GM19035 (cell line): ENCODE measurements around the gene SNX9.
A peak's percentile ranks its signal among the peaks of the same experiment; 100 is the strongest.
"Not testable (repeated sequence)": the region's sequence is repeated elsewhere in the genome, so short reads cannot be mapped to it uniquely, and the experiment has no call there.

Experiments used
- ATAC-seq: cut with Tn5 transposase; IDR thresholded peaks from one replicate; pipeline ENCODE4 v1.9.1; 2021; ENCODE audit not compliant: unreplicated experiment

SNX9 gene

DNA sequence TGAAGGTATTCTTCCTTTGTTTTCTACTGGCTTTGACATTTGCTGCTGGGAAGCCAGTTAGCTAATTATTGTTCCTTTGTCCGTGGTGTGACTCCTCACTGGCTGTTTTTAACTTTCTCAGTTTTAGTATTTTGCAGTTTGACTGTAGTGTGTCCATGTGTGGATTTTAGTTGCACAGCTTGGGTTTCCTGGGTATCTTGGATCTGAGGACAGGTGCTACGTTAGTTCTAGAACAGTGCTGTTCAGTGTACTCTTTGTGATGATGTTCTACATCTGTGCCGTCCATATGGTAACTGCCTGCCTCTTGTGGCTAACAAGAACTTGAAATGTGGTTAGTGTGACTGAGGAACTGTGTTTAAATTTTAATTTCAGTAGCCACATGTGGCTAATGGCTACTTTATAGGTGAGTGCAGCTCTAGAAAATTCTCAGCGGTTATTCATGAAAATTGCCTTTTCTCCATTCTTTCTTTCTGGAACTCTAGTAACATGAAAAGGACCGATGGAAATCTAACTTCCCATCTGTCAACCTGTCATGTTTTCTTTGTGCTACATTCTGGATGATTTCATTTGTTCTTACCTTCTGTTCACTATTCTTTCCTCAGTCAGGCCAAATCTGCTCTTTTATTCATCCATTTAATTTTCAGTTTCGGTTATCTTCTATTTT lies 7.4 kb downstream of the SNX9 start:
- ATAC-seq, result peak; percentile 90

DNA sequence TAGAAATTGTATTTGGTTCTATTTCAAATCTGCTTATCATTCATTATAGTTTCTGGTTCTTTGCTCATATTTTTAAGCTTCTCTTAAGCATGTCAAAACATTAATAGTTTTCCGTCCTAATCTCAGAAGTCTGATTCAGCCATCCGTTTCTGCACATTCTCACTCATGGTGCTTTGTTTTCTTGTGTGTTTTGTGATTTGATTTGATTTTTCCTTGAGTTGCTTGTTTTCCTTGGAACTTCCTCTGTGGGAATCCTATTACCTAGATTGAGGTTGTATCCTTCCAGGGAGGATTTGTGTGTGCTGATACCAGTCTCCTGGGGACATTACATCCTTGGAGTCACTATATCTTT lies 7.9 kb downstream of the SNX9 start:
- ATAC-seq, result no peak

DNA sequence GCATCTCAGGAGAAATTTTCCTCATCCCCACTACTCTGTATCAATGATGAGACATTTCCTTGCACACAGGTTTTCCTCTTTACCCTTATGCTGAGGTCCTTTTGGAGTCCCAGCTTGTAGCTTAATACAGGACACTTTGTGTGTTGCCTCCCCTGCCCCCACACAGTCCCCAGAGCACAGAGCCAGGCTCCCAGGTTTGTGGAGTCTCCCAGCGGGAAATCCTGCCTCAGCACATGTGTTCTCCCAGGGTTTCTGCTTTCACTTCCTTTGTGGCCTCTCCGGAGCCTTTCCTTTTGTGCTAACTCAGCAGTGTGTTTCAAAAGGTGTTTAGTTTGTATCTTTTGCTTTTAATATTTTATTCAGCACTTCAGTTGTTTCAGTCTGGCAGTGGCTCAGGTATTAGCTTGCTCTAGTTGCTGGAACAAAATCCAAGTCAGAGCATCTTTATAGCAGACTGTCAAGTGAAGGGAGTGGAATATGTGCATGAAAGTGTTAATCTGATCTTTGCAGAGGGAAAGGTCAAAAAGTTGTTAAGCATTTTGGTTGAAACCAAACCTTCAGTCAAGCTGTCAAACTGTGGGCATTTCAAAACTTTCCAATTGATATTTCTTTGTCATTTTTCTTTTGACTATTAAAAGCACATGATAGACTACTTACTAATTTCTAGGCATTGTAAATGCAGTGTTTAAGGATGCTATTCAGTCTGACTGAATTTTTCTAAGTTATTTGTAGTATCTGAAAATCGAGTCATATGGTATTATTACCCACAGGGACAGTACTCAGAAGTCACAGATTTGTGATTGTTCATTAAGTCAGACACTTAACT lies 8.6 kb downstream of the SNX9 start:
- no peak for ATAC-seq

DNA sequence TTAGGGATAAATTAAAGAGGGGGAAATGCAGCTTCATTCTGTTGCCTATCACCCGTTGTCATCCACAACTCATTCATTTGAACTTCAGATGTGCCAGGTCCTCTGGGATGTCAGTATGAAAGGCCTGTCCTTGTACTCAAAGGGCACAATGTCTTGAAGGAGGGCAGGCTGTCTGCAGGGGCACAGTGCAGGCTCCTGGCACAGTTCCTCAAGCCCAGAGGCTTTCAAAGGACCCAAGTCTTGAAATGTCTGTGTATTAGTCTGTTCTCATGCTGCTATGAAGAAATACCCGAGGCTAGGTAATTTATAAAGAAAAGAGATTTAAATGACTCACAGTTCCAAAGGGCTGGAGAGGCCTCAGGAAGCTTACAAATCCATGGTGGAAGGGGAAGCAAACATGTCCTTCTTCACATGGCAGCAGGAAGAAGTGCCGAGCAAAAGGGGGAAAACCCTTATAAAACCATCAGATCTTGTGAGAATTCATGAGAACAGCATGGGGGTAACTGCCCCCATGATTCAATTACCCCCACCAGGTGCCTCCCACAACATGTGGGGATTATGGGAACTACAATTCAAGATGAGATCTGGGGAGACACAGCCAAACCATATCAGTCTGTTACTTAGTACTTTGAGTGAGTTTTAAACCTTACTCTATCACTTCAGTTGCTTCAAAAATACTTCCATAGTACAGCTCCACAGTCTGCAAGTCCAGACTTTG lies 9.4 kb downstream of the SNX9 start:
- no peak for ATAC-seq

DNA sequence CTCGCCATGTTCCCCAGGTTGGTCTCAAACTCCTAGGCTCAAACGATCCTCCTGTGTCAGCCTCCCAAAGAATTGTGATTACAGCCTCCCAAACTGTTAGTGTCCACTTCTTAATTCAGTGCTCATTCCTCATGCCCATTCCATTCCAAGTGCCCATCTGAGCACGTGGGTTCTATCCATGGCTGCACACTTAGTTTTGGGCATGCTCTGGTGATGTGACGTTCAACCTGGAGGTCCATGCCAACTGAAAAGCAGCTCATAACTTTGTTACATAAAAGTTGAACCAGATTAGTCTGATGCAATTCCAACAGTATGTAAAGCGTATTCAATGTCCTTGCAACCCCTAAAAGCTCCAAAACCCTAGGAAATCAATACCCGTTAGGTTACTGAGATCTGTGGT lies 11.5 kb downstream of the SNX9 start:
- no peak for ATAC-seq

DNA sequence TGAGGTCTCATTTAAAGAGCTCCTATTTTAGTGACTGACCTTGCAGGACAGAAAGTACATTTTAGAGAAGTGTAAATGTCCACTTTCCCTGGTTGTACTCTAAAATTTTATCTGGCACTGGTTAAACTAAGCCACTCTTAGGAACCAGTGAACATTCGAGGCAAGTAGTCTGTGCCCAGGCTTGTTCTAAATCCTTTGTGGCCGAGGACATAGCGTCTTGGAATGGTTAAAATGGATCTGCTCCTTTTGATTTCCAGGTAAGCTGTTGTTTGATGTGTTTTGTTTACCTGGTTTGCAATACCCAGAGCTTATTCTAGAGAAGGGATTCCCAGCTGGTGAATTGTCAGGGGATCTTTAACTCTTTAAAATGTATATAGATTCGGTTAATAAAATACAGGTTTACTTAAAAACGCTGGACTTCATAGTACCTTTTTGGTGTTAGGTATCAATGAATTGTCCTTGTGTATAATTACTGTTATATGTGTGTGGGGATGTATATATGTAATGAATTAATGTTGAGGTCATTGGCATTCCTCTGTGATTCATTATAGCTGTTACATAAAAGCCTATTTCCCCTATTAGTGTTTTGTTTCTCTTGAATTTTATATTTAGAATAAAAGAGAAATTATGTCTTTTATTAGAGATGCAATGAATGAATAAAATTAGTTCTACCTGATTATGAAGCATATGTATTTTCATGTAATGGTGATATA lies 15.8 kb downstream of the SNX9 start:
- ATAC-seq, result no peak

DNA sequence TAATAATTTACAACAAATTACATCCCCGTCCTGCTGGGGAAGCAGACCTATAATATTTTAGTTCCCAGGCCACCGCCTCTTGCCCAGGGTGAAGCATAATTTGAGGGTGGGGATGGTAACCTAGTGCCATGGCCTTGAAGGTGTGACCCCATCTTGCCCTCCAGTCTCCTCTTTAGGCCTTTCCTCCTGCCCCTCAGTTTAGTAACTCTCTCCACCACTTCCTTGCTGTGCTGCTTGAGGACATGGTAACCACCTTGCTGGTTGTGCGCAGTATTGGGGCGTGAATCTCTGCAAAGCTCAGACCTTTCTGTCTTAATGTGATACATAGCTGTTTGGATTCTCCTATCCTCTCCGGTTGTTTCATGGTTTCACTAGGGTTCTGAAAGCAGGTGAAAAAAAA lies 16.6 kb downstream of the SNX9 start:
- ATAC-seq, result no peak

DNA sequence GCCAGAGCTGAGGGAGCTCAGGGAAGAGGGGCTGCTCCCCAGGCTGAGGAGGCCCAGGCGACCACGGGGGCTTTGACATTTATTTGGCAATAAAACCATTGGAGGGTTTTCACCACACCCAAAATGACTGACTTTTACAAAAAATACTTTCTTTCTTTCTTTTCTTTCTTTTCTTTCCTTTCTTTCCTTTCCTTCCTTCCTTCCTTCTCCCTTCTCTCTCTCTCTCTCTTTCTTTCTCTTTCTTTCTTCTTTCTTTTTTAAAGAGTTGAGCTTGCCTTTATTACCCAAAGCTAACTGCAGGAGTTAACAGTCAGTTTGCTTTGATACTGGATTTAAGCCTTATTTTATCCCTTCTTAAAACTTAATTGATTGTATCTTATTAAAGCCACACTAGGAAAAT lies 17.2 kb downstream of the SNX9 start:
- ATAC-seq, result no peak

DNA sequence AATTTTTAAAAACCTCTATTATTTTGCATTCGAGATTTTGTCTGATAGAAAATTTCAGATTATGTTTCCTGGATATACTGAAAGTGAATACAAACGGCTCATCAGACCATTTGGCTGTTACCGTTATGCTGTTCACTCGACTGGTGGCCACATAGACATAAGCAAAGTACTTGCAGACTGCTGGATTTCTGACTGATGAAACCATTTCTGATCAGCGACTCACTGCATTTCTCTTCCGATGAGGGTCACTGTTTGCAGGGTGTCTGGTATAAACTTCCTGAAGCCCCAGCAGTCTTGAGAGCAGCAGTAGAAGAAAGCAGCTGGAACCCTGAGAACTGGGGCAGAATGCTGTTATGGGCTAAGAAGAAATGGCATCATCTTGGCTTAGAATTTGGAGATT lies 17.7 kb downstream of the SNX9 start:
- no peak for ATAC-seq

DNA sequence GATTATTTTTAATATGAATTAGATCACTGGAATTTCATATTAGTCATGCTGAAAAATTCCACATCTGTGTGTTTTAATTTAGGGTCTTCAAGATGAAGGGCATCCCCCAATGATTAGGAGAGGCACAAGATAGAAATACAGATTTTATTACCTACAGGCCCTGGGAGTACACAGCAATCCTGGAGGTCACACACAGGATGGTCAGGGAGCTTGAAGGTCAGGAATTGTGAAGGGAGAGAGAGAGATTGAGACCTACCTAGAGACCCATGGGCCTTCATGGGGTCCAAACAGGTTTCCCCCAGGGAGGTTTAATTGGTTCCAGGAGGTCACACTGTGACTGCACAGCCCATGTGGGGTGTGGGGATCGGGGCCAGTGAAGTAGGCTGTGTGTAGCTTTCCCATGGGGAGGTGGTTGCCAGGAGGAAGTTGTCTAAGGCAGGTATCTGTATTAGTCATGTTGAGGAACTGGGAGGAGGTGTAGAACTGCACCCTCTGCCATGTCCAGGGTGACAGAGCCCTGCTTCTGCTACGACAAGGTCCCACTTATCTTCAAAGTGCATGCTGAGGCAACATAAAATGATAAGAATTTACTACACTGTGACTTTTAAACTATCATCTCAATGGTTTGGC lies 18.3 kb downstream of the SNX9 start:
- peak; percentile 65 for ATAC-seq

DNA sequence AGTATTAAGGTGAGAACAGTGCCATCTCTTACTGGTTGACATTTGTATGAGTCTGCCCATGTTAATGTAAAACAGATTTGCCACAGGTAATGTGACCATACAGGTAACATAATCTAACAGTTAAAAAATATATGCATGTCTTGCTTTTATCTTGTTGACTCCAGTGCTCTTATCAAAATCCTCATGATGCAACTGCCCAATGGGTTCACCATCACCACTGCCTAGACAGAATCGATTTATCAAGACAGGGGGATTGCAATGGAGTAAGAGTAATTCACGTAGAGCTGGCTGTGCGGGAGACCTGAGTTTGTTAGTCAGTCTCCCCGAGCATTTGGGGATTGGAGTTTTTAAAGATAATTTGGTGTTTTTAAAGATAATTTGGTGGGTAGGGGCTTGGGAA lies 19.2 kb downstream of the SNX9 start:
- no peak for ATAC-seq

DNA sequence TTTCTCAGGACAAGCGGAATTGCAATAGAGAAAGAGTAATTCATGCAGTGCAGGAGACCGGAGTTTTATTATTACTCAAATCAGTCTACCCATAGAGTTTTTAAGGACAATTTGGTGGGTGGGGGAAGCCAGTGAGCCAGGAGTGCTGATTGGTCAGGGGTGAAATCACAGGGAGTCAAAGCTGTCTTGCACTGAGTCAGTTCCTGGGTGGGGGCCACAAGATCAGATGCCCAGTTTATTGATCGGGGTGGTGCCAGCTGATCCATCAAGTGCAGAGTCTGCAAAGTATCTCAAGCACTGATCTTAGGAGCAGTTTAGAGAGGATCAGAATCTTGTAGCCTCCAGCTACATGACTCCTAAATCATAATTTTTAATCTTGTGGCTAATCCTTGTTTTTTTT lies 21.1 kb downstream of the SNX9 start:
- ATAC-seq, result not testable (repeated sequence)

DNA sequence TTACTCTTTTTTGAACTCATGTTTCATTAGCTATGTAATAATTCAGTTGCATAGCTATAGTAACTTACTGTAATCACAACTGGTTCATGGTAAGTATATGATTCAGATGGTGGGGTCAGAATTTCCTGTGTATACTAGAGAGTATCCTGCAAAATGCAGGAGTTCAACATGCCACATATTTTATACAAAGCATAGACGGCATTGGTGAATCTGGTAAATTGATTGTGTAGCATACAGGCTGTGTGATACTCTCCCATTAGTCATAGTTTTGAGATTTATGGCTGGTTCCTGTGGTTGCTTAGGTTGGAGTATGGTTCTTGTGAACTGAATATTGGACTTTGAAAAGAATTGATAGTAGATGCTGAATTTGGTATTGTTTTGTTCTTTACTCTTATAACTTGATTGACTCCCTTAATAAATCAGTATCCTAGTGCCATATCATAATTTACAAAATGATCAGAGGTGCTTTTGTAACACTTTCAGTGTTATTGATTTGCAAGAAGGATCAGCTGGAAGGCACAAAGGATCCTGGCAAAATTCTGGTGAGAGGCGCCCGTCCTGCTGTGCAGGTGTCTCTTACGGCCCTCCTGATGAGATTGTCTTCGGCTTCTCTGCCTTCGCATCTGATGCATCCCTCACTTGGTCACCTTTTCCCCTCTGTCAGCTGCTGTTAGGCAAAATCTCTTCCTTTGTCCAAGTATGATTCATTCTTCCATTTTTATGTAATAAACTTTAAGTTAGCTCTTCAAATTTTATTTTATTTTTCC lies 22.6 kb downstream of the SNX9 start:
- ATAC-seq, result no peak

DNA sequence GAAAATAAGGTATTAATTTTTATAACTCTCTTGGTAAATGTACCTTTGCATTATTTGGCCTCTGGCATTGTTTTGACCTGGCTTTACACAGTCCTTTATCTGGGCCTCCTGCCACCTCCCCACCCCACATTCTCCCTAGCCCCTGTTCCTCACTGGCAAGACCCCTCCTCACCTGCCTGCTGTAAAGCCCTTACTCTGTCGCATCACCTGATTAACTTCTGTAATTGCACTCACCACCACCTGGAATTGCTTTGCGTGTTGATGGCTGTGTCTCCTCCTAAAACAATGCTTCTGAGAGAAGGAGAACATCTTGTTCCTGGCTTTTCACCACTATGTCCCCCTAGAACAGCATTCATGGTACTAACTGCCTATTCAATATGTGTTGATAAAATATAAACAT lies 24.8 kb downstream of the SNX9 start:
- no peak for ATAC-seq

DNA sequence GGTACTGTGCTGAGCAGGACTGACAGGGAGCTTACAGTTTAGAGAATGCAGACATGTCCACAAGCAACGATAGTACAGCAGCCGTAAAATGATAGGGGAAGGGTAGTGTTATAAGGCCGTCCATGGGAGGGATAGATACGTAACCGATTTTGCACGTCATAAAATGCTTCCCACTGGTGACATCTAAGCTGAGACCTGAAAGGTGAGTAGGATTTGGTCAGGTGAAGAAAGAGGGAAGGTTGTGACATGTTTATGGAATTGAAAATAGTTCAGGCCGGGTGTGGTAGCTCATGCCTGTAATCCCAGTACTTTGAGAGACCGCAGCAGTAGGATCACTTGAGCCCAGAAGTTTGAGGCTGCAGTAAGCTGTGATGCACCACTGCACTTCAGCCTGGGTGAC lies 25.6 kb downstream of the SNX9 start:
- no peak for ATAC-seq

DNA sequence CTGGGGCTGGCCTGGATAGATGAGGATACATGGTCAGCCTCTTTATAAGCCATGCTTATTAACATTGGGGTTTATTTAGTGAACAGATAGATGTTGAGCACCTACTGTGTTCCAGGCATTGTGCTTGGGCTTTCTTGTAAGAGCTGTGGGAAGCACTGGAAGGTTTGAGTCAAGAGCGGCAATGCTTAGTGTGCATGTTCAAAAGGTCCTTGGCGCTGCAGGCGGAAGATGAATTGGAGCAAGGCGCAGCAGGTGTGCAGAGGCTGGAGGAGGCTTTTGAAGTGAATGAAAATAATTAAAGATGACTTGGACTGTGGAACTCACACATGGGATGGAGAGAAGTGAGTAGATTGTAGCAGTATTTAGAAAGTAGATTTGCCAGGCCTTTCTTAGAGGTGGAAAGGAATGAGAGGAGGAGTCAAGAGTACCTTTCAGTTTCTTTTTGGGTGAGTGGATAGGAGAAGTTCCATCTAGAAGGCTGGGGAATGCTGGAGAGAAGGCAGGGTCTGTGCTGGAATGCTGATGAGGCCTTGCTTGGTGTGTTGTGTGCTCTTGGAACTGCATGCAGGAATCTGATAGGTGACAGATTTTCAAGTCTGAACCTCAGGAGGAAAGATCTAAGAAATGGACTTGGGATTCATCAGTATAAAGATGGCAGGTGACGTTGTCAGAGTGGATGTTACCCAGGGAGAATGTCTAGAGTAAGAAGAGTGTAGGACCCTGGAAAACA lies 26.4 kb downstream of the SNX9 start:
- ATAC-seq, result no peak

DNA sequence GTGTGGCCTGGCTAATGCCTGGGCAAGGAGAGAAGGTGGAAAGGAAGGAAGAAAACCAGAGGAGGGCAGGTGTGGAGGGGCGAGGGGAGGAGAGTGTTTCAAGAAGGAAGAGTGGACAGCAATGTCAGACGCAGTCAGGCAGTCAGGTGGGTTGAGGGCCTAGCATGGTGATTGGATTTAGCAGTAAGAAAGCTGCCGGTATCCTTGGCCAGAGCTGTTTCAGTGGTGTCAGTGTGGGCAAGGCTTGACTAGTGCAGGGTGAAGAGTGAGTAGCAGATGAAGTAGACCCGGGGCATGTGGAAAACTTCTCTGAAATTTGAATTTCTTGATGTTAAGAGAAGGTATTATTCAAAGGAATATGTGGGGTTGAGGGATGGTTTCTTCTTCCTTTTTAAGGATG lies 27.0 kb downstream of the SNX9 start:
- no peak for ATAC-seq

DNA sequence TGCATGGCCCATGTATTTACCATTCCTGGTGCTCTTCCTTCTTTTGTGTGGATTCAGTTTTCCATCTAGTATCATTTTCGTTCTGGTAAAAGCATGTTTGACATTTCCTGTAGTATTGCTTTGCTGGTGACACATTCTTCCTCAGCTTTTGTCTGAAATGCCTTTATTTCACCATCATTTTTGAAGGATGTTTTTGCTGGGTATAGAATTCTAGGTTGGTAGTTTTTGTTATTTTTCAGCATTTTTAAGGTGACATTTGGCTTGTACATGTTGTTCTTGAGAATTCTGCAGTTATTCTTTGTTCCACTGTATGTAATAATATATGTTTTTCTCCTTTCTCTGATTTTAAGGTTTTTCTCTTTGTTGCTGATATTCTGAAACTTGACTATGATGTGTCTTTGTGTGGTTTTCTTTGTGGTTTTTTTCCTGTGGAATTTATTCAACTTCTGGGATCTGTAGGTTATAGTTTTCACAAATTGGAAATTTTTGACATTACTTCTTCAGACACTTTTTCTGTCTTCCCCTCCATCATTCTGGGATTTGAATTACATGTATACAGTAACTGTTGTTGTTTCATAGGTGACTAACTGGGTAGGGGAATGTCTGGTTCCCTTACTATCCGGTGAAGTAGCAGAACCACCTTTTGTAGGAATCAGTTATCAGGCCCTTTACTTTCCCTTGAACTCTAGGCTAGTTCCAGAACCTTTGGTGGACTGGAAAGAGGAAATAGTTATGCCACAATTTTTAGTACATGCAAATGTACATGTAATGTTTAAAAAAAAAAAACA lies 30.2 kb downstream of the SNX9 start:
- ATAC-seq, result no peak
